ENCODE results near the gene MRPS9.

Gene MRPS9

GRCh38 chr2:105078906-105079495, 41.1 kb downstream of the MRPS9 start:
- no peak for DNase-seq (ENCODE audit: low read depth)

GRCh38 chr2:105080461-105080860, 42.6 kb downstream of the MRPS9 start:
- no peak for DNase-seq (ENCODE audit: low read depth)

GRCh38 chr2:105081006-105081601, 43.2 kb downstream of the MRPS9 start:
- no peak for DNase-seq (ENCODE audit: low read depth)

- no peak for DNase-seq (ENCODE audit: low read depth)
Observed at GRCh38 chr2:105082107-105082506, 44.2 kb downstream of the MRPS9 start.

GRCh38 chr2:105085525-105085924, 47.7 kb downstream of the MRPS9 start:
- no peak for DNase-seq (ENCODE audit: low read depth)

- no peak for DNase-seq (ENCODE audit: low read depth)
Observed at GRCh38 chr2:105087273-105087672, 49.4 kb downstream of the MRPS9 start.

- no peak for DNase-seq (ENCODE audit: low read depth)
Observed at GRCh38 chr2:105090091-105090490, 52.2 kb downstream of the MRPS9 start.

- DNase-seq (ENCODE audit: low read depth), result no peak
Observed at GRCh38 chr2:105092797-105093196, 54.9 kb downstream of the MRPS9 start.

GRCh38 chr2:105099153-105099552, 61.3 kb downstream of the MRPS9 start:
- no peak for DNase-seq (ENCODE audit: low read depth)

GRCh38 chr2:105100046-105100840, 62.4 kb downstream of the MRPS9 start:
- DNase-seq (ENCODE audit: low read depth), result no peak

- no peak for DNase-seq (ENCODE audit: low read depth)
Observed at GRCh38 chr2:105102001-105102400, 64.1 kb downstream of the MRPS9 start.

- no peak for DNase-seq (ENCODE audit: low read depth)
Observed at GRCh38 chr2:105102963-105103421, 65.1 kb downstream of the MRPS9 start.

GRCh38 chr2:105103481-105103880, 65.6 kb downstream of the MRPS9 start:
- DNase-seq (ENCODE audit: low read depth), result no peak

- DNase-seq (ENCODE audit: low read depth), result no peak
Observed at GRCh38 chr2:105104208-105104731, 66.4 kb downstream of the MRPS9 start.

- DNase-seq (ENCODE audit: low read depth), result no peak
Observed at GRCh38 chr2:105110295-105110829, 72.5 kb downstream of the MRPS9 start.

GRCh38 chr2:105111365-105112150, 73.7 kb downstream of the MRPS9 start:
- DNase-seq (ENCODE audit: low read depth), result no peak

GRCh38 chr2:105112345-105112744, 74.5 kb downstream of the MRPS9 start:
- no peak for DNase-seq (ENCODE audit: low read depth)

- DNase-seq (ENCODE audit: low read depth), result no peak
Observed at GRCh38 chr2:105113616-105114291, 75.9 kb downstream of the MRPS9 start.

- DNase-seq (ENCODE audit: low read depth), result no peak
Observed at GRCh38 chr2:105114551-105114950, 76.7 kb downstream of the MRPS9 start.

GRCh38 chr2:105116348-105116747, 78.5 kb downstream of the MRPS9 start:
- DNase-seq (ENCODE audit: low read depth), result no peak

GRCh38 chr2:105117565-105117964, 79.7 kb downstream of the MRPS9 start:
- DNase-seq (ENCODE audit: low read depth), result no peak
